Hepatocyte (in vitro differentiated cells): Measurements from ENCODE around the gene DLGAP4. TPM values are rescaled to one million over a fixed set of nuclear protein-coding genes. Genes with fewer than 3 reads are reported as not detected.

Experiments
- DNase-seq: peaks from one replicate; pipeline ENCODE4 v3.0.0-alpha.2; 2016; ENCODE audit warnings: low spot score
- H2AFZ ChIP-seq: fragments of 200-600 bp; sonication (generic); 2 replicates; pipeline ENCODE4 v1.6.0; 2016; ENCODE audit warnings: antibody characterized with exemption, mild to moderate bottlenecking
- H3K27ac ChIP-seq: fragments of 200-600 bp; sonication (generic); 2 replicates; pipeline ENCODE4 v1.5.1; 2016; ENCODE audit warnings: mild to moderate bottlenecking
- H3K27me3 ChIP-seq: fragments of 200-600 bp; sonication (generic); 2 replicates; pipeline ENCODE4 v1.6.1; 2016
- H3K36me3 ChIP-seq: fragments of 200-600 bp; sonication (generic); replicated peaks from 2 replicates; pipeline ENCODE4 v1.5.1; 2016; ENCODE audit warnings: low read depth; ENCODE audit not compliant: insufficient read depth
- H3K4me1 ChIP-seq: fragments of 200-600 bp; sonication (generic); 2 replicates; pipeline ENCODE4 v1.5.1; 2016; ENCODE audit warnings: mild to moderate bottlenecking, moderate library complexity; ENCODE audit not compliant: insufficient read depth
- H3K4me2 ChIP-seq: fragments of 200-600 bp; sonication (generic); 2 replicates; pipeline ENCODE4 v1.6.0; 2016
- H3K4me3 ChIP-seq: fragments of 200-600 bp; sonication (generic); 2 replicates; pipeline ENCODE4 v1.5.1; 2016; ENCODE audit warnings: mild to moderate bottlenecking
- H3K79me2 ChIP-seq: fragments of 200-600 bp; sonication (generic); 2 replicates; pipeline ENCODE4 v1.6.0; 2017; ENCODE audit warnings: mild to moderate bottlenecking
- H3K9me2 ChIP-seq: fragments of 200-600 bp; sonication (generic); replicated peaks from 2 replicates; pipeline ENCODE4 v1.6.0; 2017; ENCODE audit warnings: mild to moderate bottlenecking; ENCODE audit not compliant: insufficient read depth
- H3K9me3 ChIP-seq: fragments of 200-600 bp; sonication (generic); 2 replicates; pipeline ENCODE4 v1.5.1; 2016; ENCODE audit warnings: low read depth, mild to moderate bottlenecking
- H4K20me1 ChIP-seq: fragments of 200-600 bp; sonication (generic); 2 replicates; pipeline ENCODE4 v1.6.0; 2016; ENCODE audit warnings: mild to moderate bottlenecking; ENCODE audit not compliant: insufficient read depth, poor library complexity, severe bottlenecking
- CTCF ChIP-seq: fragments of 200-600 bp; sonication (generic); IDR thresholded peaks from 2 replicates; pipeline ENCODE4 v1.5.1; 2016; ENCODE audit warnings: antibody characterized with exemption, mild to moderate bottlenecking; ENCODE audit not compliant: poor library complexity
- EZH2 ChIP-seq: fragments of 200-600 bp; sonication (generic); IDR thresholded peaks from 2 replicates; pipeline ENCODE4 v1.6.1; 2016; ENCODE audit warnings: antibody characterized with exemption, mild to moderate bottlenecking, borderline replicate concordance
- EZH2phosphoT487 ChIP-seq: fragments of 200-600 bp; sonication (generic); IDR thresholded peaks from one replicate; pipeline ENCODE4 v1.6.1; 2018; ENCODE audit warnings: antibody characterized with exemption, mild to moderate bottlenecking, low read depth, moderate library complexity; ENCODE audit not compliant: unreplicated experiment, severe bottlenecking
- WGBS: methylation state at CpG from one replicate; pipeline ENCODE4 v1.1.6; 2016; ENCODE audit warnings: low lambda C conversion rate; ENCODE audit errors: missing lambda C conversion rate; 5-methylcytosine and 5-hydroxymethylcytosine counted together
- polyA plus RNA-seq: library from polyadenylated mRNA; unstranded; fragments of >200 nt; fragmentation: Nextera tagmentation; extraction: Ambion mirVana; gene quantifications from 2 replicates; pipeline ENCODE4 v1.2.1, GENCODE V29; 2016
- total RNA-seq: library from RNA; depleted of rRNA; stranded (reverse); fragments of >200 nt; gene quantifications from 2 replicates; pipeline ENCODE4 v1.2.3, GENCODE V29; 2014

DLGAP4 gene
- total and polyA plus RNA-seq, 2 experiments from 2014 or later: 16.5 to 39.4 TPM

GRCh38 chr20:36398515-36398914 is 92.4 kb downstream of the DLGAP4 start:
- H3K27me3 ChIP-seq: peaks cover 20% of the 10 kb centered on the region
- no peak overlapping the region for H2AFZ ChIP-seq
- DNase-seq: no peak

GRCh38 chr20:36399147-36399968 is 93.2 kb downstream of the DLGAP4 start:
- Histone ChIP-seq H3K79me2 (no peaks in the 10 kb centered on the region), H3K4me1 (no peaks in the 10 kb centered on the region), H3K9me2 (no peaks in the 10 kb centered on the region), H3K4me2 (no peak overlapping the region), H3K9me3 (no peaks in the 10 kb centered on the region), H2AFZ (no peak overlapping the region), H3K27ac (no peak overlapping the region), H3K4me3 (no peak overlapping the region), H3K36me3 (no peaks in the 10 kb centered on the region), H3K27me3 (peaks cover 20% of the 10 kb centered on the region), H4K20me1 (no peaks in the 10 kb centered on the region)
- TF ChIP-seq EZH2phosphoT487 (no peak), CTCF (peak; percentile 38)
- 33% methylated on average over 6 of the region's 6 CpGs for WGBS
- peak; percentile 57 for DNase-seq

More at GRCh38 chr20:36398515-36398914, 92.4 kb downstream of the DLGAP4 start:
- H4K20me1 ChIP-seq: no peaks in the 10 kb centered on the region
- no peak overlapping the region for H3K4me3 ChIP-seq
- TF ChIP-seq EZH2phosphoT487: no peak
- no peak for TF ChIP-seq EZH2
- TF ChIP-seq CTCF: no peak
- no peaks in the 10 kb centered on the region for H3K9me3 ChIP-seq
- H3K9me2 ChIP-seq: no peaks in the 10 kb centered on the region
- no peaks in the 10 kb centered on the region for H3K79me2 ChIP-seq
- H3K4me1 ChIP-seq: no peaks in the 10 kb centered on the region
- H3K36me3 ChIP-seq: no peaks in the 10 kb centered on the region
- H3K27ac ChIP-seq: no peak overlapping the region
- H3K4me2 ChIP-seq: no peak overlapping the region
- 73% methylated on average over 3 of the region's 3 CpGs for WGBS

- Histone ChIP-seq H3K9me2 (no peaks in the 10 kb centered on the region), H3K4me1 (no peaks in the 10 kb centered on the region), H3K4me2 (no peak overlapping the region), H3K27ac (no peak overlapping the region), H4K20me1 (no peaks in the 10 kb centered on the region), H3K9me3 (no peaks in the 10 kb centered on the region), H3K4me3 (no peak overlapping the region), H2AFZ (no peak overlapping the region), H3K36me3 (no peaks in the 10 kb centered on the region), H3K27me3 (peaks cover 20% of the 10 kb centered on the region), H3K79me2 (no peaks in the 10 kb centered on the region)
- 77% methylated on average over 7 of the region's 7 CpGs for WGBS
- TF ChIP-seq CTCF: no peak
- TF ChIP-seq EZH2: no peak
- TF ChIP-seq EZH2phosphoT487: no peak
- DNase-seq: no peak
Measured at GRCh38 chr20:36399969-36400545, 93.9 kb downstream of the DLGAP4 start.
